ENCODE results near the gene HCK.

HCK gene

GRCh38 chr20:32063695-32064094 is 11.7 kb downstream of the HCK start:
- DNase-seq: no peak

GRCh38 chr20:32064667-32065066 is 12.6 kb downstream of the HCK start:
- no peak for DNase-seq

GRCh38 chr20:32067234-32067821 is 15.3 kb downstream of the HCK start:
- DNase-seq: no peak

- DNase-seq: no peak
These were observed 16.1 kb downstream of the HCK start for GRCh38 chr20:32068174-32068573.

- no peak for DNase-seq
These were observed 17.7 kb downstream of the HCK start for GRCh38 chr20:32069711-32070110.

GRCh38 chr20:32070282-32070681 is 18.2 kb downstream of the HCK start:
- DNase-seq: no peak

GRCh38 chr20:32070690-32071213 is 18.7 kb downstream of the HCK start:
- DNase-seq: no peak

GRCh38 chr20:32071395-32072167 is 19.5 kb downstream of the HCK start:
- DNase-seq: no peak

GRCh38 chr20:32072168-32072750 is 20.2 kb downstream of the HCK start:
- DNase-seq: peak; percentile 31

GRCh38 chr20:32075534-32075933 is 23.5 kb downstream of the HCK start:
- DNase-seq: no peak

- no peak for DNase-seq
These were observed 25.1 kb downstream of the HCK start for GRCh38 chr20:32077190-32077589.

GRCh38 chr20:32078322-32078721 is 26.3 kb downstream of the HCK start:
- no peak for DNase-seq

GRCh38 chr20:32078791-32079190 is 26.7 kb downstream of the HCK start:
- DNase-seq: no peak

- DNase-seq: no peak
These were observed 27.6 kb downstream of the HCK start for GRCh38 chr20:32079655-32080109.

GRCh38 chr20:32080783-32081182 is 28.7 kb downstream of the HCK start:
- no peak for DNase-seq

- DNase-seq: no peak
These were observed 31.4 kb downstream of the HCK start for GRCh38 chr20:32083469-32083868.

- DNase-seq: no peak
These were observed 35.0 kb downstream of the HCK start for GRCh38 chr20:32087070-32087469.

- DNase-seq: no peak
These were observed 36.7 kb downstream of the HCK start for GRCh38 chr20:32088759-32089158.

- no peak for DNase-seq
These were observed 37.8 kb downstream of the HCK start for GRCh38 chr20:32089637-32090362.

- peak; percentile 74 for DNase-seq
These were observed 39.9 kb downstream of the HCK start for GRCh38 chr20:32091888-32092346.

GRCh38 chr20:32098786-32099185 is 46.7 kb downstream of the HCK start:
- no peak for DNase-seq

GRCh38 chr20:32108814-32109391 is 56.9 kb downstream of the HCK start:
- no peak for DNase-seq

Data from NCI-H345 (cell line).